Stimulated activated effector memory CD8-positive, alpha-beta T cell treated with anti-CD3 and anti-CD28 coated beads, Interleukin-12 subunit alpha, Interleukin-12 subunit beta, amount 100 ng/mL, for 72 hours (primary cell): ENCODE measurements around the gene C2orf78.
A peak's percentile ranks its signal among the peaks of the same experiment; 100 is the strongest.

Experiments used
- ATAC-seq: fragments of 150-1000 bp; cut with Tn5 transposase; 2 replicates; pipeline ENCODE4 v1.10.0; 2021
- DNase-seq, 2 donors: peaks; one replicate each; pipeline ENCODE4 v3.0.0; 2021 to 2022; ENCODE audit warnings: low spot score in 2 of 2
- H3K27ac Mint-ChIP-seq: one replicate; pipeline ENCODE4 v1.8.0; 2022; ENCODE audit warnings: mild to moderate bottlenecking, mixed read lengths
- H3K36me3 Mint-ChIP-seq: one replicate; pipeline ENCODE4 v1.8.0; 2022; ENCODE audit warnings: mild to moderate bottlenecking, mixed read lengths
- H3K4me1 Mint-ChIP-seq: one replicate; pipeline ENCODE4 v1.8.0; 2022; ENCODE audit warnings: mixed read lengths
- H3K4me3 Mint-ChIP-seq: one replicate; pipeline ENCODE4 v1.8.0; 2022; ENCODE audit warnings: mild to moderate bottlenecking, mixed read lengths
- H3K9me3 Mint-ChIP-seq: one replicate; pipeline ENCODE4 v1.8.0; 2022; ENCODE audit warnings: mixed read lengths

Gene C2orf78

DNA sequence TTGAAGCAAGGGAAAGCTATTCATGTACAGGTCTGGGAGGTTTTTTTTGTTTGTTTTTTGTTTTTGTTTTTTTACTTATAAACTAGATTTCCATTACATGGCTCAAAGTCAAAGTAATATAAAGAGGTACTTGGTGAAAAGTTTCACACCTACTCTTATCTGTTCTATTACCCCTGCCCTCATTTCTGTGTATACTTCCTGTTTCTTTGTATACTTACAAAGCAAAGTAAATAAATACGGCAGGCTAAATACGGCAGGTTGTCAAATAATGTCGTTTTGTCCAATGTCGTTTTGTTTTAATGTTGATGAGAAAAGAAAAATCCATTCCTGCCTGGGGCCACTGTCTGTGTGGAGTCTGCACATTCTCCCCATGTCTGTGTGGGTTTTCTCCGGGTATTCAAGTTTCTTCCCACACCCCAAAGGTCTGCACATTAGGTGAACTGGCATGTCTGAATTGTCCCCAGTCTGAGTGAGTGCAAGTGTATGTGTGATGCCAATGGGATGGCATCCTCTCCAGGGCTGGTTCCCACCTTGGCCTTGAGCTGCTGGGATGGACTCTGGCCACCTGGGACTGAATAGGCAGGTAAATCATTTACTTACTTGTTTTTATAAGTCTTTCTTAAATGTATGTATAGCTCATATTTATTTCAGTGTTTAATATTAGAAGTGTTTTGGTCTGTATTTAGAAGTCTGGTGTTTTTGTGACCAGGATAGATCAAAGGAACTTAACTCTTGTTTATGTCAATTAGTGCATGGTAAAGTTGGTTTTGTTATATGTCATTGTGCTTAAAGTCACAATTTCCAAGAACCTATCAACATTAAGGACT is 58.1 kb downstream of the C2orf78 start:
- peaks cover 37% of the 10 kb centered on the region for H3K36me3 Mint-ChIP-seq
- H3K4me1 Mint-ChIP-seq: peaks cover 31% of the 10 kb centered on the region
- no peaks in the 10 kb centered on the region for H3K9me3 Mint-ChIP-seq
- DNase-seq (no peak), ATAC-seq (no peak)
- H3K4me3 Mint-ChIP-seq: no peak overlapping the region
- peak overlapping the region; percentile 15 for H3K27ac Mint-ChIP-seq

DNA sequence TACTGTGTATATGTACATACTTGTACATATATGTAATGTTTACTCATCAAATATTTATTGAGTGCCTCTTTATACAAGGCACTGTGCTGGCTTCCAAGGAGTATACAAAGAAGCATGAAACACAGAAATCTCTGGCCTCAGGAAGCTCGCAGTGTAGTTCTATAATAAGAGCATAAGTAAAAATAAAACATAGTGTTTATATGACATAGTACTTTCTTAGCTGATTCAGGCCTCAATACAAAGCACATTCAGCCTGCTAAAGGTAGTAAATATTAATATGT is 58.7 kb downstream of the C2orf78 start:
- no peak for ATAC-seq

DNA sequence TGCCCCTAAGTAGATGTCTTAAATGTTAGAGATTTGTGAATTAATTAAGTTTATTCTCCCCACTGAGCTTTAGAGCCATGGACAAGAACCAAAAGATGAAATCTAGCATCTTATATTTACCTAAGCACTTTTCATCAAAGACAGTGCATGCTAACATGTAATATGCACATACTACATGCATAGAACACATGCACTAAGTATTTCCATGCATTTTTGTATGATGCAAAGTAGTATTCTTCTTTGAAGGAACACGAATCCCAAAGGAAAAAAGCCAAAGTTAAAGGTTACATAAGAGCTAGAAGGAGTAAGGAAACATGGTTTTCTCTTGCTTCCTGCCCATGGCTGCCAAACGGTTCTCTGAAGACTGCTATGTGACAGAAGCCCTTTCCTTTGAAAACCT is 60.1 kb downstream of the C2orf78 start:
- peaks cover 21% of the 10 kb centered on the region for H3K4me1 Mint-ChIP-seq
- H3K27ac Mint-ChIP-seq: peak overlapping the region; percentile 17
- no peak for DNase-seq
- H3K4me3 Mint-ChIP-seq: no peak overlapping the region
- ATAC-seq: no peak
- peaks cover 31% of the 10 kb centered on the region for H3K36me3 Mint-ChIP-seq
- H3K9me3 Mint-ChIP-seq: no peaks in the 10 kb centered on the region

More for the DNA sequence above, 58.7 kb downstream of the C2orf78 start:
- Mint-ChIP-seq H3K9me3 (no peaks in the 10 kb centered on the region), H3K36me3 (peaks cover 37% of the 10 kb centered on the region), H3K27ac (no peak overlapping the region), H3K4me1 (peaks cover 30% of the 10 kb centered on the region), H3K4me3 (no peak overlapping the region)
- DNase-seq: no peak

DNA sequence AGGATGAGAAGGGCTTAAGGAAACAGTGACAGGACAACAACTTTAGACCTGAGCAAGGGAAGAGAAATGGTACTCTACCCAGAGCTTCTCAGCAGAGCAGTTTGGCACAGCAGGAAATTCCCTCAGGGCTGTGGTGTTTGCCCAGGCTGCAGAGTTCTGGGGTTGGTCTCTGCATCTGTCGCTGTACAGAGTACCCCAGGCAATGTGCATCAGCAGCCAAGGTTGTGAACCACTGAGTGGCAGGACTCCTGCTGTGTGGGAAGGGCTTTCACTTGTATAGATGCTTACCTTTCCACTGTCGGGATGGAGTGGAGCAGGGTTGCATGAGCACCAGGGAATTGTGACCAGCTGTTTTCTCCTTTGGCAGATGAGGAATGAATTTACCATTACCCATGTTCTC is 66.0 kb downstream of the C2orf78 start:
- Mint-ChIP-seq H3K4me3 (no peak overlapping the region), H3K4me1 (peaks cover 5% of the 10 kb centered on the region), H3K9me3 (no peaks in the 10 kb centered on the region), H3K36me3 (no peaks in the 10 kb centered on the region), H3K27ac (no peak overlapping the region)
- no peak for DNase-seq
- ATAC-seq: no peak

DNA sequence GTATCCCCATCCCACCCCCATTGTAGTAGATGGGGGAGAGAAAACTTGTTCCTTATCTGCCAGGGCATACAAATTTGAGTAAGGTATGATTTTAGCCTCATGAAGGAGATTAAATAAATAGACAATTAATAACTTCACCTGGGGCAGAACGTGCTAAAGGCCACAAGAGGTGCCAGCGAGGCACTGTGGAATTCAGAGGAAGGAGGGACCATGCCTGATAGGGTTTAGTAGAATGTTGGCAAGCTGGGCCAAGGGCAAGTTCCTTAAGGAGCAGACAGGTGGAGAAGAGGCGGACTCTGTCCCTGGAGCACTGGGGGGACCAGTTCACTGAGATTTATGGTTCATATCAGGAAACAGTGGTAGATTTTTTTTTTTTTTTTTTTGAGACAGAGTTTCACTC is 67.3 kb downstream of the C2orf78 start:
- DNase-seq (no peak), ATAC-seq (no peak)
- no peaks in the 10 kb centered on the region for H3K9me3 Mint-ChIP-seq
- H3K27ac Mint-ChIP-seq: no peak overlapping the region
- peaks cover 13% of the 10 kb centered on the region for H3K4me1 Mint-ChIP-seq
- H3K4me3 Mint-ChIP-seq: no peak overlapping the region
- no peaks in the 10 kb centered on the region for H3K36me3 Mint-ChIP-seq

DNA sequence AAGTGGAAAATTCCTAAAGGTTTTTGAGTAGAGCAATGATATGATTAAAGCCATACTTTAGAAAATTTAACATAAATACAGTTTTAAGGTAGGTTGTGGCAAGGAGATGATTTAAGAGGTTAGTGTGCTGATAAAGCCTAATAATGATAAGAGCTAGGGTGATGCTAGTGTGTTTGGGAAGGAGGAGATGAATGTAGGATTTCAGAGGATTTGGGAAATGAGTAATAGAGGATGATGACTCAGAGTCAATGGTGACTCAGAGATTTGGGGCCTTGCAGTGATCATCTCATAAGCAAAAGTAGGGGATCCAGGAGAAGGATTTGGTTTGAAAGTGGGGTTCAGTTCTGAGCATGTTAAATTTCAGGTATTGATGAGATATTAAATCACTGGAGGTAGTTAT is 68.0 kb downstream of the C2orf78 start:
- Mint-ChIP-seq H3K9me3 (no peaks in the 10 kb centered on the region), H3K27ac (no peak overlapping the region), H3K4me3 (no peak overlapping the region), H3K36me3 (no peaks in the 10 kb centered on the region), H3K4me1 (peaks cover 19% of the 10 kb centered on the region)
- ATAC-seq (peak; percentile 74), DNase-seq (no peak)

DNA sequence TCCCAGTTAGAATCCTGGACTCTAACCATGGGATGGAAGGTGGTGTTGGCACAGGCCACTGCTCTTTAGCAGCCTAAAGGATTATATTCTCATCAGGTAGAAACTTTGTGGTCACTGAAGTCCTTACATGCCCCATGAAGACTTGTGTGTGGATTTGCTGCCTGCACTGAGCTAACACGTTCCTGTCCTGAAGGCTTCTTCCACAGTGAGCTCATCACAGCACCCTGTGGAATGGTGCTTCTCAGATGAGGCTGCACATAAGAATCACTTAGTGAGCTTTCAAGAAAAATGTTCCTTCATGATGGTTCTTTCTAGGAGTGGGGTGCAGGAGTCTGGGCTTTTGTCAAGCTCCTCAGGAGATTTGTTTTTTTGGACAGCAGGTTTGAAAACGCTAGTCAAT is 71.5 kb downstream of the C2orf78 start:
- no peak for ATAC-seq
- Mint-ChIP-seq H3K4me1 (peaks cover 43% of the 10 kb centered on the region), H3K27ac (peak overlapping the region; percentile 49), H3K4me3 (no peak overlapping the region), H3K9me3 (no peaks in the 10 kb centered on the region), H3K36me3 (no peaks in the 10 kb centered on the region)
- no peak for DNase-seq

DNA sequence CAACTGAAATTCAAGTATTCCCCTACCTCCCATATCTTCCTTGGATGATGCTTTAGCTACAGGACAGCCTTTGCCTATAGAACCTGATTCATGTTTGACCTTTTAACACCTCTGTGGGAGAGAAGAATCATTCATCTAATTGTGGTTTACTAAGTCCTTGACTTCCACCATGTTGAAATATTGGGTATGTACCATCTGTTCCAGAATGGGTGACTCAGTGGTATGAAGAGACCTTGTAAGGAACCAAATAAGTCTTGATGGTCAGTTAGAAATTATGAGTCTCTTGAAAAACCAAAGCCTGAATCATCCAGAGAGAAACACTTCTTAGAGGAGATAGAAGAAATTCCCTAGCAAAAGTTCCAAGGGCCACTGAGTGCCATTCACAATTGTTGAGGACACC is 72.2 kb downstream of the C2orf78 start:
- Mint-ChIP-seq H3K27ac (peak overlapping the region; percentile 70), H3K9me3 (no peaks in the 10 kb centered on the region), H3K4me1 (peaks cover 46% of the 10 kb centered on the region), H3K36me3 (no peaks in the 10 kb centered on the region), H3K4me3 (no peak overlapping the region)
- no peak for DNase-seq
- ATAC-seq: peak; percentile 65

DNA sequence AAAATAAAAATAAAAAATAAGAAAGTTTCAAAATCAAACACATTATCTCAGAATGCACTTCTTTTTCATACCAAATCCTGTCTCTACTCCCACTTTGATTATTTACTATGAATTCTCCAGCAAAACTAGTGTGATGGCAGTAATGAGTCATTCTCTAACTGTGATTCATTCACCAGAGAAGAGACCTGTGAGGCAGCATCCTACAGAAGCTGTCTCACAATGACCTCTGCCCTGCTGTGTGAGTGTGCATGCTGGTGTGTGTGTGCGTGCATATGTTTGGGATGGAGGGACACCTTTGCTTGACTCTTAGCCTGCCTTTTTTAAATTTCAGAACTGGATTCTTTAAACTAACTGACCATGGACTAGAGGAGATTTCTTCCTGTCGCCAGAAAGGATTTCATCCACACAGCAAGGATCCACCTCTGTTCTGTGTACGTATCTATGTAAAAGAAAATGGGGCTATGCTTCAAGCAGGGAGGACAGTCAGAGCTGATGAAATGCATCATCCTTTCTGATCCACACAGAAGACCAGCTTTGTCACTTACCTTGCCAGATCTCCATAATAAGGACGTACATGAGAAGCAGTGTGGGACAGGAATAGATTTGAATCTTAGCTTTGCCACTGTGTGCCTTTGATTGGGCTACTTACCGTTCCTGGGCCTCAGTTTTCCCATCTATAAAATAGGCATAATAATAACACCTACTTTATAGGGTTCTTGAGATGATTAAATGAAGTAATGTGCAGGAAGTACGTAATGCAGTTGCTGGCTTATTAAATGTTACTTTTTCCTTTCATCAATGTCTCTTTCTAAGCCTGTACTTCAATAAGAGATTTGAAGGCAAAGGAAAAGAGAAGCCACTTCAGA is 76.0 kb downstream of the C2orf78 start:
- peak overlapping the region; percentile 26 for H3K27ac Mint-ChIP-seq
- peak; percentile 100 for ATAC-seq

DNA sequence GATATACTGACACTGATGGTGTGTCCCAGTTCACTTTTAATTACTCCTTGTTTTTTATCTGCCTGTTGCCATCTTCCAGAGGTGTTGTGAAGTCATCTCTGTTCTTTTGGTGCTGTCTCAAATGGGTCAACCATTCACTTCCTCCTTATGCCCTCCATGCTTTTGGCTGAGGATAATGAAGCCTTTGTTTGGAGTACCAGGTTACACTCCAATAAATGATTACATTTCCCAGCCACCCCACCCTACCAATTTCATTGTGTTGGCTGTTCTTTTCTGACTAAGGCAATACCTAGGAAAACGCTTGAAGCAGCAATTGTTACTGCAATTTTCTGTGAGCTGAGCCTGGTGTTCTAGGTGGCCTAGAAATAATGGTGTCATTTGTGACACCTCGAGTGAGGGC is 79.0 kb downstream of the C2orf78 start:
- DNase-seq: no peak
- H3K4me3 Mint-ChIP-seq: no peak overlapping the region
- peaks cover 4% of the 10 kb centered on the region for H3K36me3 Mint-ChIP-seq

More for the DNA sequence above, 76.0 kb downstream of the C2orf78 start:
- Mint-ChIP-seq H3K4me3 (no peak overlapping the region), H3K9me3 (no peaks in the 10 kb centered on the region), H3K4me1 (peaks cover 46% of the 10 kb centered on the region), H3K36me3 (no peaks in the 10 kb centered on the region)
- peak; percentile 15 to 68 for DNase-seq

More for the DNA sequence above, 79.0 kb downstream of the C2orf78 start:
- Mint-ChIP-seq H3K27ac (no peak overlapping the region), H3K4me1 (peaks cover 22% of the 10 kb centered on the region), H3K9me3 (no peaks in the 10 kb centered on the region)
- no peak for ATAC-seq
